Activated naive CD8-positive, alpha-beta T cell treated with anti-CD3 and anti-CD28 coated beads, Interleukin-2, amount 10 ng/mL, durations not matched to agents 7 days and 5 days (primary cell): Measurements from ENCODE around the gene GRIK3. TPM values are rescaled to one million over a fixed set of nuclear protein-coding genes. Genes with fewer than 3 reads are reported as not detected.

ENCODE experiments used
- ATAC-seq: fragments of 150-1000 bp; cut with Tn5 transposase; one replicate; pipeline ENCODE4 v1.10.0; 2021; ENCODE audit warnings: low read depth, moderate library complexity
- POLR2A ChIA-PET: fragments of 350-600 bp; sonication (Branson Sonifier 250); formaldehyde crosslinking; loops from one replicate; lab custom pipeline; 2021; ENCODE audit warnings: antibody characterized with exemption; lab: Charles Lee
- DNase-seq: peaks from one replicate; pipeline ENCODE4 v3.0.0; 2021
- H3K27ac Mint-ChIP-seq: one replicate; pipeline ENCODE4 v1.8.0; 2022; ENCODE audit warnings: mild to moderate bottlenecking, mixed read lengths
- H3K27me3 Mint-ChIP-seq: one replicate; pipeline ENCODE4 v1.8.0; 2022; ENCODE audit warnings: mild to moderate bottlenecking, moderate library complexity, mixed read lengths
- H3K36me3 Mint-ChIP-seq: one replicate; pipeline ENCODE4 v1.8.0; 2021; ENCODE audit warnings: mild to moderate bottlenecking, mixed read lengths
- H3K4me1 Mint-ChIP-seq: one replicate; pipeline ENCODE4 v1.8.0; 2021; ENCODE audit warnings: mixed read lengths
- H3K4me3 Mint-ChIP-seq: one replicate; pipeline ENCODE4 v1.8.0; 2022; ENCODE audit warnings: mild to moderate bottlenecking, moderate library complexity, mixed read lengths
- H3K9me3 Mint-ChIP-seq: one replicate; pipeline ENCODE4 v1.8.0; 2021; ENCODE audit warnings: mixed read lengths
- total RNA-seq, 2 experiments: library from RNA; stranded (reverse); gene quantifications; one replicate each; pipeline ENCODE4 v1.2.3, GENCODE V29; 2021

Gene GRIK3
- total RNA-seq, 2 experiments from 2014 or later = not detected

GRCh38 chr1:36871146-36871971 lies 163.0 kb downstream of the GRIK3 start:
- H3K4me1 Mint-ChIP-seq = no peaks in the 10 kb centered on the region
- POLR2A ChIA-PET = no interaction called here
- DNase-seq (no peak), ATAC-seq (no peak)
- H3K9me3 Mint-ChIP-seq = no peaks in the 10 kb centered on the region
- no peak overlapping the region for H3K27ac Mint-ChIP-seq
- H3K27me3 Mint-ChIP-seq = peaks cover 4% of the 10 kb centered on the region
- no peaks in the 10 kb centered on the region for H3K36me3 Mint-ChIP-seq
- no peak overlapping the region for H3K4me3 Mint-ChIP-seq

GRCh38 chr1:36869826-36870225 lies 164.5 kb downstream of the GRIK3 start:
- ATAC-seq (no peak), DNase-seq (no peak)
- Mint-ChIP-seq H3K9me3 (no peaks in the 10 kb centered on the region), H3K27ac (no peak overlapping the region), H3K4me3 (no peak overlapping the region), H3K4me1 (no peaks in the 10 kb centered on the region), H3K36me3 (no peaks in the 10 kb centered on the region), H3K27me3 (peaks cover 1% of the 10 kb centered on the region)
- POLR2A ChIA-PET = no interaction called here

GRCh38 chr1:36869054-36869453 lies 165.3 kb downstream of the GRIK3 start:
- Mint-ChIP-seq H3K4me3 (no peak overlapping the region), H3K36me3 (no peaks in the 10 kb centered on the region), H3K27ac (no peak overlapping the region), H3K4me1 (no peaks in the 10 kb centered on the region), H3K9me3 (no peaks in the 10 kb centered on the region), H3K27me3 (no peaks in the 10 kb centered on the region)
- ATAC-seq = no peak
- POLR2A ChIA-PET = no interaction called here
- no peak for DNase-seq

- Mint-ChIP-seq H3K27ac (no peak overlapping the region), H3K27me3 (no peaks in the 10 kb centered on the region), H3K9me3 (no peaks in the 10 kb centered on the region), H3K4me1 (no peaks in the 10 kb centered on the region), H3K4me3 (no peak overlapping the region), H3K36me3 (no peaks in the 10 kb centered on the region)
- DNase-seq (no peak), ATAC-seq (no peak)
- POLR2A ChIA-PET = no interaction called here
These were observed 166.7 kb downstream of the GRIK3 start for GRCh38 chr1:36867575-36867974.

- Mint-ChIP-seq H3K4me3 (no peak overlapping the region), H3K27me3 (peaks cover 2% of the 10 kb centered on the region), H3K36me3 (no peaks in the 10 kb centered on the region), H3K4me1 (no peaks in the 10 kb centered on the region), H3K27ac (no peak overlapping the region), H3K9me3 (no peaks in the 10 kb centered on the region)
- ATAC-seq (no peak), DNase-seq (no peak)
- POLR2A ChIA-PET = no interaction called here
These were observed 168.0 kb downstream of the GRIK3 start for GRCh38 chr1:36866169-36866814.

- Mint-ChIP-seq H3K27ac (no peak overlapping the region), H3K9me3 (no peaks in the 10 kb centered on the region), H3K4me1 (no peaks in the 10 kb centered on the region), H3K27me3 (peaks cover 4% of the 10 kb centered on the region), H3K36me3 (no peaks in the 10 kb centered on the region), H3K4me3 (no peak overlapping the region)
- POLR2A ChIA-PET = no interaction called here
- ATAC-seq (no peak), DNase-seq (no peak)
These were observed 168.8 kb downstream of the GRIK3 start for GRCh38 chr1:36865602-36865900.

GRCh38 chr1:36864823-36865601 lies 169.3 kb downstream of the GRIK3 start:
- H3K36me3 Mint-ChIP-seq = no peaks in the 10 kb centered on the region
- peaks cover 6% of the 10 kb centered on the region for H3K27me3 Mint-ChIP-seq
- ATAC-seq (no peak), DNase-seq (no peak)
- POLR2A ChIA-PET = no interaction called here
- no peaks in the 10 kb centered on the region for H3K9me3 Mint-ChIP-seq
- no peak overlapping the region for H3K27ac Mint-ChIP-seq
- no peak overlapping the region for H3K4me3 Mint-ChIP-seq
- H3K4me1 Mint-ChIP-seq = no peaks in the 10 kb centered on the region

GRCh38 chr1:36864182-36864822 lies 170.0 kb downstream of the GRIK3 start:
- H3K27ac Mint-ChIP-seq = no peak overlapping the region
- DNase-seq (peak; percentile 40), ATAC-seq (no peak)
- H3K36me3 Mint-ChIP-seq = no peaks in the 10 kb centered on the region
- H3K9me3 Mint-ChIP-seq = no peaks in the 10 kb centered on the region
- H3K4me3 Mint-ChIP-seq = no peak overlapping the region
- POLR2A ChIA-PET = no interaction called here
- H3K4me1 Mint-ChIP-seq = no peaks in the 10 kb centered on the region
- H3K27me3 Mint-ChIP-seq = peaks cover 10% of the 10 kb centered on the region

GRCh38 chr1:36863500-36863899 lies 170.8 kb downstream of the GRIK3 start:
- H3K27me3 Mint-ChIP-seq = peaks cover 10% of the 10 kb centered on the region
- H3K4me1 Mint-ChIP-seq = no peaks in the 10 kb centered on the region
- DNase-seq (no peak), ATAC-seq (no peak)
- POLR2A ChIA-PET = no interaction called here
- no peaks in the 10 kb centered on the region for H3K36me3 Mint-ChIP-seq
- H3K27ac Mint-ChIP-seq = no peak overlapping the region
- H3K4me3 Mint-ChIP-seq = no peak overlapping the region
- no peaks in the 10 kb centered on the region for H3K9me3 Mint-ChIP-seq

- Mint-ChIP-seq H3K27ac (no peak overlapping the region), H3K27me3 (peaks cover 10% of the 10 kb centered on the region), H3K36me3 (no peaks in the 10 kb centered on the region), H3K9me3 (no peaks in the 10 kb centered on the region), H3K4me1 (no peaks in the 10 kb centered on the region), H3K4me3 (no peak overlapping the region)
- POLR2A ChIA-PET = no interaction called here
- ATAC-seq (no peak), DNase-seq (no peak)
These were observed 171.3 kb downstream of the GRIK3 start for GRCh38 chr1:36863061-36863460.

GRCh38 chr1:36861375-36861774 lies 172.9 kb downstream of the GRIK3 start:
- no peaks in the 10 kb centered on the region for H3K36me3 Mint-ChIP-seq
- H3K27ac Mint-ChIP-seq = no peak overlapping the region
- POLR2A ChIA-PET = no interaction called here
- DNase-seq (no peak), ATAC-seq (no peak)
- peaks cover 10% of the 10 kb centered on the region for H3K27me3 Mint-ChIP-seq
- no peak overlapping the region for H3K4me3 Mint-ChIP-seq
- H3K4me1 Mint-ChIP-seq = no peaks in the 10 kb centered on the region
- H3K9me3 Mint-ChIP-seq = no peaks in the 10 kb centered on the region

GRCh38 chr1:36859926-36860325 lies 174.4 kb downstream of the GRIK3 start:
- Mint-ChIP-seq H3K4me3 (no peak overlapping the region), H3K4me1 (no peaks in the 10 kb centered on the region), H3K27ac (no peak overlapping the region), H3K27me3 (peaks cover 10% of the 10 kb centered on the region), H3K36me3 (no peaks in the 10 kb centered on the region), H3K9me3 (no peaks in the 10 kb centered on the region)
- DNase-seq (no peak), ATAC-seq (no peak)
- POLR2A ChIA-PET = no interaction called here

GRCh38 chr1:36858981-36859380 lies 175.3 kb downstream of the GRIK3 start:
- H3K27ac Mint-ChIP-seq = no peak overlapping the region
- H3K4me1 Mint-ChIP-seq = no peaks in the 10 kb centered on the region
- DNase-seq (no peak), ATAC-seq (no peak)
- peaks cover 10% of the 10 kb centered on the region for H3K27me3 Mint-ChIP-seq
- POLR2A ChIA-PET = no interaction called here
- H3K4me3 Mint-ChIP-seq = no peak overlapping the region
- no peaks in the 10 kb centered on the region for H3K9me3 Mint-ChIP-seq
- no peaks in the 10 kb centered on the region for H3K36me3 Mint-ChIP-seq
